Ureter (tissue), 1 donor: Measurements from ENCODE around the gene TMEM59L. TPM values are rescaled to one million over a fixed set of nuclear protein-coding genes. Genes with fewer than 3 reads are reported as not detected.

Source experiments
- DNase-seq: peaks from one replicate; pipeline ENCODE4 v3.0.0-alpha.2; 2020; ENCODE audit warnings: low spot score
- total RNA-seq: library from RNA; stranded (reverse); gene quantifications from one replicate; pipeline ENCODE4 v1.2.4, GENCODE V29; 2023
- donor health status: DM: yes; HTN: yes; CAD: no.

TMEM59L gene
- total RNA-seq, 1 donor from 2014 or later = 1.3 TPM

DNA sequence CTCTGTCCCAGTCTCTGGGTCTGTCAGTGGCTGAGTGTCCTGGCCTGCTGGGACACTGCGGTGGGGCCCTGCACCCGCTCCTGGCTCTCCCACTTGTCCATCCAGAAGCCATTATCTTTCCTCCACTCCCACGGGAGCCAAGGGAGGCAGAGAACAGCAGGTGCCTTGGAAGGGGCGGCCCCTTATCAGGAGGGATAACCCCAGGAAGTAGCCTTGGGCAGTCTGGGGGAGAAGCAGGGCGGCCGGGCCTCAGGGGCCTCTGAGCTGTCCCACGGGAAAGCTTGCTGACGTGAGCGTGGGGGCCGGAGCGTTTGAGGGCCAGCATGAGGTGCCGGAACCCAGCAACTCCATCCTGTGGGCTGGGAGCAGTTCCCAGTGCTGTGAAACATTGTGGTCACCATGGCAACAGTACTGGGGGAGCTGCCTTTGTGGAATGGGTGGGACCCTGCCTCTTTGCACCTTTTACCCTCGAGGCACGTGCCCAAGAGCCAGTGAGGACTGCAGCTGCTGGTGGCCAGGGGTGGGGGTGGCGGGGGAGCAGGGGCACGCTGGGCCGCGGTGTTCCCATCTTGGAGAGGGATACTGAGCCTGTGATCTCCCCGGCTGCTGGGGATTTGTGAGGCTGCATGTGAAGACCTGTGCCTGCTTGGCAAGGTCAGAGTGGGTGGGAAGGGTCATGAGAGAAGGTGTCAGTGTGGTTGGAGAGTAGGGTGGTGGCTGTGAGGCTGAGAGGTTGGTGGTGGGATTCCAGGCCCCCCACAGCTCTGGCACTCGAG, 45.1 kb downstream of the TMEM59L start:
- DNase-seq = no peak

DNA sequence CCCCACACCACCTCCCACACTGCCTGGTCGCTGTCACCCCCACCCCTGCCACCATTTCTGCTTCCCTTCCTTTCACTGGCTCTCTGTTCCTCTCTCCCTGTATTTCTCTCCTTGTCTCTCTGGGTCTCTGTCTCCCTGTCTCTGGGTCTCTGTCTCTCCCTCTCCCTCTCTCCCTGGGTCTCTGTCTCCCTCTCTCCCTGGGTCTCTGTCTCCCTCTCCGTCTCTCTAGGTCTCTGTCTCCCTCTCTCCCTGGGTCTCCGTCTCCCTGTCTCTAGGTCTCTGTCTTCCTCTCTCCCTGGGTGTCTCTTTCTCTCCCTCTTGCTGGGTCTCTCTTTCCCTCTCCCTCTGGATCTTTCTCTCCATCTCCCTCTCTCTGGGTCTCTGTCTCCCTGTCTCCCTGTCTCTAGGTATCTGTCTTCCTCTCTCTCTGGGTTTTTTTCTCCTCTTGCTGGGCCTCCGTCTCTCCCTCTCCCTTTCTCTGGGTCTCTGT, 45.7 kb downstream of the TMEM59L start:
- no peak for DNase-seq

DNA sequence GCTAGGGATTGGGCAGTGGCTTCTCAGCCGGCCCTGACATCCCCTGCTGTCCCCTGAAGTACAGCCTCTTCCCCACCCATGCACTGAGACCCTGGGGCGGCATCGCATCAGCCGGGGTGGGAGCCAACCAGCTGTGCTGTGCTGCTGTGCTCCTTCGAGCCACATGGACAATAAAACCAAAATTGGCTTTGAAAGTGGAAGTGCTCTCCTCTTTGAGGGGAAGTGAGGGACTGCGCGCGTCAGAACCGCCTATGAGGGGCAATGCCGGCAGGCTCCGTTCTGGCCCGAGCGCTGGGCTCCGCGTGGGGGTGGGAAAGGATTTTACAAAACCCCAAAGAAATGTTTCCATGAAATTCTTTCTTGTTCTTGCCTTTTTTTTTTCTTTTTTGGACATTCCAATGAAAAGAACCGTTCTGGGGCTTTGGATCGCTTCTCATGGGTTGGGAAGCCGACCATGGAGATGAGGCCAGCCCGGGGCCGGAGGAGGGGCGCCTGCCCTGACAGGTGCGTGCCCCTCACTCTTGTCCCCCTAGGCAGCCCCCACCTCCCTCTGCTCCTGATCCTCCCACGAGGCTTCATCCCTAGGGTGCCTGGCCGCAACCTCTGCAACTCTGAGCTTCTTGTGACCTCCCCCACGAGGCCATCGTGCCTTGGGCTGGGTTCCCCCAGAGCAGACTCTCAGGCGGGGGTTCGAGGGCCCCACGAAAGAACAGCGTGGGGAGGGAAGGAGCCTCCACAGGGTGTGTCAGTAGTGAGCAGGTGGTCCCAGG, 46.8 kb downstream of the TMEM59L start:
- DNase-seq = no peak

DNA sequence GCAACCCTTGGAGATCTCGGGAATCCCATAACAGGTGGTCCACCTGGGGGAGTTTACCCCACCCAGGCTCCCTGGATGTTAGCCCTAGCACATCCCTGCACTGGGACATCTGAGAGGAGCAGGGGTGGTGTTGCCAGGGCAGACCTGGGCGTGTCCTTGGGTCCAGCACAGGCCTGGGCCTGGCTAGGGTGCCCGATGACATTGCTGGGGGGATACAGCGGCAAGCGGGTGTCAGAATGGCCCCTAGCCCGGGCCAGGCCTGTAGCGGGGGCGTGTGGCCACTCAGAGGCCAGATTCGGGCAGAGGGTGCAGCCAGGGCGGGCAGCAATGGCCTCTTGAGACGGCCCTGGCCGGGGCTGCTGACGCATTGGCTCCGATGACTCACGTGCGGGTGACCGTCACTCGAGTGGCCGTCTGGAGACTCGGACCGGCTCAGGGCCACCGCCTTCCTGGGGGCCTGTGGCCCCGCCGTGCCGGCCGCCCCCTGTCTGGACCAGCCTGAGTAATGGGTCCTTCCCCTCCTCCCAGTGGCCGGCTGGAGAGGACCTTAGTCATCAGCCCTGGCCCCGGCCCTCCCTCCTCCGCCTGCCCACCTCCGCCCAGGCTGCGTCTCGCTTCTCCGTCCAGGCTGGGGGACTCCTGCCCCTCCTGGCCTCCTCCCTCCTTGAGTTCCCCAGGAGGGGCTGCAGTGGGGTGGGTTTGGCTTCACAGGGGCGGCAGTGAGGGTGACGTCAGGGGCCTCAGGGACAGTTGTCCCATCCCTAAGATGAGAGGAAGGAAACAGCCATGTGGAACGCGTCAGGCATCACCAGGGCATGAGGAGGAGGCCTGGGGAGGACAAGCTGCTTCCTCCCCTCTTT, 47.6 kb downstream of the TMEM59L start:
- DNase-seq = no peak

DNA sequence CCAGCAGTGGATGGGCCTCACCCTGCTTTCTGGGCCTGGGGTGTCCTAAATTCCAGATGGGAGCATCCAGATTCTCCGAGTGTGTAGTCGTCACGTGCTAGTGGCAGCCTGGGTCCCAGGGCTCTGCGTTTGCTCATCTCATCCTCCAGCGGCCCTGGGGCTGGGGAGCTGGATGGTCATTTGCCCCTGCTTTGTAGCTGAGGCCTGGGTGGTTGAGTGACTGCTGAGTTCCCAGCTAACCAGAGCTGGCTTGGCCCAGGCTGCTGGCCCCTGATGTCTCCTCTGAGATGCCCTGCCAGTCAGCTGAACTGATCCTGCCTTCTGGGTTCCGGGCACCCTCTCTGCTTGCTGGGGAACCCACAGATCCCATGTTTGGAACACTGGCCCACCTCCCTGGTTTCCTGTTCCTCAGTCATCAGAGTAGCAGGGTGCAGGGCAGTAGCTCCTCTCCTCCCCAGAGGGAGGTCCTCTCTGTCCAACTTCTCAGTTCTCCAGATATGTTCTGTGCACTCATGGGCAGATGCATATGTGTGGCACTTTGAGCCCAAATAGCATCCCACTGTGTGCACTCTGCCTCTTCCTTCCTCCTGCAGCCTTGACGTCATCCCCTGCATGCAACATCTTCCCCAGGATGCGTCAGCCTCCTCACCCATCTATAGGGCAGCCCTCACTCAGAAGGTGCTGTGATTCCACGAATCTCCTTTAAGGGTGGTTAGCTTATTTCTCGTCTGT, 48.4 kb downstream of the TMEM59L start:
- DNase-seq = no peak

DNA sequence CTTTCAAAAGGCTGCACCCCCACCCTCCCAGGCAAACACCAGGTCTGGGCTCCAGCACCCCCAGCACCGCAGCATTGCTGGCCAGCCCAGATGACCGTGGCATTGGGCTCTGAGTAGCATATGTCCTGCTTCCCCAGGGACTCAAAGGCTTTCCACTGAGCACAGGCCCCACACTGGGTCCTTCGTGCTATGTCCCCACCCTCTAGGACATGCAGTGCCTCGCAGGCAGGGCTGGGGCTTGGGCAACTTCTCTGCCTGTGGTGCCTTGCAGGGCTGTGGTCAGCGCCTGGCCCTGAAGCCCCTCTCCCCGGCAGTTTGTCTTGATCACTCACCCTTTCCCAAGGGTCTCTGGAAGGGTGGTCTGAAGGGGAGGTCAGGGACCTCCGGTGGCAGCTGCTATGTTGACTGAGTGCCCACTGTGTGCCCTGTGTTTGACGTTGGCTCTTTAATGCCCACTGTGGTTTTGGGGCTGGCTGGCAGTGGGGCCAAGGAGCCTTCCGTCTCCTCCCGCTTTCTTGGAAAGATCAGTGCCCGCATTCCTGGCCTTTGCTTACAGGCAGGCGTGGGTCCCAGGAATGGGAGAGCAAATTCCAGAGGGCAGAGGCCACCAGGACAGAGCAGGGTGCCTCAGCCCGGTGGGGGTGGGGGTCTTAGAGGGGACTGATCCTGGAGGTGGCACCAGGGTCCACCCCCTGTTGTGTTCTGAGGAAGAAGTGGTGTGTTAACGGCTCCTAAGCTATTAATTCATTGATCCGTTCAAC, 50.5 kb downstream of the TMEM59L start:
- DNase-seq = no peak

DNA sequence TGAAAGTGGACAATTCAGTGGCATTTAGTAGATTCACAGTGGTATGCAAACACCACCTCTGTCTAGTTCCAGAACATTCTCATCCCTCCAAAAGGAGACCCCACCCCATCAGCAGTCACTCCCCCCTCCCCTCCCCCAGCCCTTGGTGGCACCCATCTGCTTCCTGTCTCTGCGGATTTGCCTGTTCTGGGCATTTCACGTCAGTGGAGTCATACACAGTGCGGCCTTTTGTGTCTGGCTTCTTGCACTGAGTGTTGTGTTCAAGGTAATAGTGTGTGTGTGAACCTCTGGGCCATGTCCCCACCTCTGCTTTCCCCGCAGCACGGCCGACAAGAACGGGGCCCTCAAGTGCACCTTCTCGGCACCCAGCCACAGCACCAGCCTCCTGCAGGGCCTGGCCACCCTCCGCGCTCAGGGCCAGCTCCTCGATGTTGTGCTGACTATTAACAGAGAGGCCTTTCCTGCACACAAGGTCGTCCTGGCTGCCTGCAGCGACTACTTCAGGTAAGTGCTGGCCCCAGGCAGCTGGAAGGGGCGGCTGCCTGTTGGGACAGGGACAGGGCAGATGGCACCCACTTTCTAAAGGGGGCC, 51.4 kb downstream of the TMEM59L start:
- DNase-seq = no peak

DNA sequence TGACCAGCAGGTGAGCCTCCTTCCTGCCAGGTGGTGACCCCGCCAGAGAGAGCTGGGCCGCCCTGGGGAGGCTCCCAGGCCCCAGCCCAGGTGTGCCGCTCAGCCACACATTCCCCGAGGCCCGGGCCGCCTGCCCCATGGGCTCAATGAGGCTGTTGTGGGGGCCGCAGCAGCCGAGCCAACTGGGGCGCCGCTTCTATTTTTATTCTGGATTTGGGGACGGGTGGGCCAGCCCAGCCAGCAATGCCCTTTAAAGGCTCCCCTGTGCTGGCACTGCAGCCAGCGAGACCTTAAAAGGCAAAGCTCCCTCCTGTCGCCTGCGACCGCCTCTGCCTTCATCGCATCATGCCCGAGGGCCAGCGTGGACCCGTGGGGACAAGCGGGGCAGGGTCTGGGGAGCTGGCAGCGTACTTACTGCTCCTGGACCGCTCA, 53.1 kb downstream of the TMEM59L start:
- DNase-seq = no peak

DNA sequence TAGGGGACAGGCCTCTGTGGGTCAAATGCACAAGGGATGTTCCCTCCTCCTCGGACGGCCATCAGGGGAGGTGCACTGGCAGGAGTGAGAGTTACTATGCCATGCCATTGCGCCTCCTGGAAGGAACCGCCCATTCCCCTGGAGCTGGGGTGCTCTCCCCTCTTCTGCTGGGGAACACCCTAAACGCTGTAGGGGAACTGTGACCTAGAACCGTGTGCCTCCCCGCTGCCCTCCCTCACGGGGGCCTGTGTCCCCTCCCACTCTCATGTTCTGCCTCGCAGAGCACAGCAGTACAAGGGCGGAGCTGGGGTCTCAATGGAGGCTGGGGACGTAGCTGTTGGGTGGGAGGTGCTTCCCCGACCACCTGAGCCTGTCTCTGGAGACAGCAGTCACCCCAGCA, 53.6 kb downstream of the TMEM59L start:
- DNase-seq = no peak

DNA sequence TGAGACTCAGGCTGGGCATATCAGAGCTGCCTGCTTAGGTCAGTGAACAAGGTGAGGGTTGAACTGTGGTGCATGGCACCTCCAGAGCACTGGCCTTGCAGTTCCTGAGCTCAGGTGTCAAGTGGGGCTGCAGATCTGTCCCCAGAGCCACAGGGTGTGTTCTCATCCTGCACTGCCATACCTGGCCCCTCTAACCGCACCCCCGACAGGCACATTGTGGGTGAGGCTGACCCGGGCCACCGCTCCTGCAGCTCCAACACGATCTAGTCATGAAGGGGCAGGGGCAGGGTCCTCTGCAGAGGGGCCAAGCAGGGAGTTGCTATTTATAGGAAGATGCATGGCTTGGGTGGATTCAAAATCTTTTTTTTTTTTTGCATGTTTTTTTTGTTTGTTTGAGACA, 54.1 kb downstream of the TMEM59L start:
- DNase-seq = no peak

DNA sequence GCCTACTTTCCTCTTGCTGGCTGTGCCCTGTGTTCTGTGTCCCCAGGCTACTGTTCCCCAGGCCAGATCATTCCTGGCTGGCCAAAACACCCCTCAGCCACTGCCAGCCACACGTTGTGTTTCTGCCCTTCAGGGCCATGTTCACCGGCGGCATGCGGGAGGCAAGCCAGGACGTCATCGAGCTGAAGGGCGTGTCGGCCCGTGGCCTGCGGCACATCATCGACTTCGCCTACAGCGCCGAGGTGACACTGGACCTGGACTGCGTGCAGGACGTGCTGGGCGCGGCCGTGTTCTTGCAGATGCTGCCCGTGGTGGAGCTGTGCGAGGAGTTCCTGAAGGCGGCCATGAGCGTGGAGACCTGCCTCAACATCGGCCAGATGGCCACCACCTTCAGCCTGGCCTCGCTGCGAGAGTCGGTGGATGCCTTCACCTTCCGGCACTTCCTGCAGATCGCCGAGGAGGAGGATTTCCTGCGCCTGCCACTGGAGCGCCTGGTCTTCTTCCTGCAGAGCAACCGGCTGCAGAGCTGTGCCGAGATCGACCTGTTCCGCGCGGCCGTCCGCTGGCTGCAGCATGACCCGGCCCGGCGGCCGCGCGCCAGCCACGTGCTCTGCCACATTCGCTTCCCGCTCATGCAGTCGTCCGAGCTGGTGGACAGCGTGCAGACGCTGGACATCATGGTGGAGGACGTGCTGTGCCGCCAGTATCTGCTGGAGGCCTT, 55.0 kb downstream of the TMEM59L start:
- no peak for DNase-seq

DNA sequence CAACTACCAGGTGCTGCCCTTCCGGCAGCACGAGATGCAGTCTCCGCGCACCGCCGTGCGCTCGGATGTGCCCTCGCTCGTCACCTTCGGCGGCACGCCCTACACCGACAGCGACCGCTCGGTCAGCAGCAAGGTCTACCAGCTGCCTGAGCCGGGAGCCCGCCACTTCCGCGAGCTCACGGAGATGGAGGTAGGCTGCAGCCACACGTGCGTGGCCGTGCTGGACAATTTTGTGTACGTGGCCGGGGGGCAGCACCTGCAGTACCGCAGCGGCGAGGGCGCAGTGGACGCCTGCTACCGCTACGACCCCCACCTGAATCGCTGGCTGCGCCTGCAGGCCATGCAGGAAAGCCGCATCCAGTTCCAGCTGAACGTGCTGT, 55.6 kb downstream of the TMEM59L start:
- no peak for DNase-seq

DNA sequence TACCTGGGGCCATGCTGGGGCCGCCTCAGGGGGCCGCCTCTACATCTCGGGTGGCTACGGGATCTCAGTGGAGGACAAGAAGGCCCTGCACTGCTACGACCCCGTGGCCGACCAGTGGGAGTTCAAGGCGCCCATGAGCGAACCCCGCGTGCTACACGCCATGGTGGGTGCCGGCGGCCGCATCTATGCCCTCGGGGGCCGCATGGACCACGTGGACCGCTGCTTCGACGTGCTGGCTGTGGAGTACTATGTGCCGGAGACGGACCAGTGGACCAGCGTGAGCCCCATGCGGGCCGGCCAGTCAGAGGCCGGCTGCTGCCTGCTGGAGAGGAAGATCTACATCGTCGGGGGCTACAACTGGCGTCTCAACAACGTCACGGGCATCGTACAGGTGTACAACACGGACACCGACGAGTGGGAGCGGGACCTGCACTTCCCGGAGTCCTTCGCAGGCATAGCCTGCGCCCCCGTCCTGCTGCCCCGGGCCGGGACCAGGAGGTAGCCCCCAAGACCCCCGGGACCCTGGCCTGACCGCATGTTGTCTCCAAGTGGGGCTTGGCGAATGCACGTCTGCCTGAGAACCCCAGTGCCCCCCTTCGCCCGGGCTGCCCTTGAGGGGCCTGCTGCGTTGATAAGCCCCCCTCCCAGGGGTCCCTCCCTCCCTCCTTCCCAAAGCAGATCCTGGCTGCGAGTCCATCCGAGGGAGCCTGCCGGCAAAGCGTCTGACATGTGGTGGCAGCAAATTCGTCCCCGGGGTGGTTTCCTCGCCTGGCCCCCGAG, 56.3 kb downstream of the TMEM59L start:
- no peak for DNase-seq

DNA sequence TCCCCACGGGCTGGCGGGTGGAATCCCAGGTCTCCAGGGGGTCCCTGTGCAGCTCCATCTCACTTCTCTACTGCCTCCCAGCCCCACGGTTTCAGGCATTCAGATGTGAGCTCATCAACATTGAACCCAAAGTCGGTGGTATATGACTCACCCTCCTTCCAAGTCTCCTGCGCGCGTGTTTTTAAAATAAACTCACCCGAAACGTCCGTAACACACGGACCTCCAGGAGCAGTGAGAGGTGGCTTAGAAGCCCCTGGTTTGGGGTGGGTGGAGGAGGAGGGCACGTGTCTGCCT, 56.8 kb downstream of the TMEM59L start:
- no peak for DNase-seq

DNA sequence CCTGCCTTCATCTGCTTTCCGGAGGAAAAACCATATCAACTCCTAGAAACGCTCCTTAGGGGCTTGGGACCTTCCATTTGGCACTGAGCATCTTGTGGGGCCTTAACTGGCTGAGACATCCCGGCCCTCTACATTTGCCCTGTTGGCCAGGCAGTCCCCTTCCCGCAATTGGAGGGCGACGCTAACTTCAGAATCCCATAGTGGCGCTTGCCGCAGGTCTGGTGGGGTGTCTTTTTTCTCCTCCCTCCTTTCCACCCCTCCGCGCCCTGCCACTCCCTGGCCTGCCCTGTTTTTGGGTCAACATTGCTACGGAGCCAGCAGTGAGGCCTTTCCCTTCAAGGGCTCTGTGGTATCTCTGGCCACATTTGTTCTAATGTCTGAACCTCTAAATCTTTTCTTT, 57.2 kb downstream of the TMEM59L start:
- DNase-seq = no peak

DNA sequence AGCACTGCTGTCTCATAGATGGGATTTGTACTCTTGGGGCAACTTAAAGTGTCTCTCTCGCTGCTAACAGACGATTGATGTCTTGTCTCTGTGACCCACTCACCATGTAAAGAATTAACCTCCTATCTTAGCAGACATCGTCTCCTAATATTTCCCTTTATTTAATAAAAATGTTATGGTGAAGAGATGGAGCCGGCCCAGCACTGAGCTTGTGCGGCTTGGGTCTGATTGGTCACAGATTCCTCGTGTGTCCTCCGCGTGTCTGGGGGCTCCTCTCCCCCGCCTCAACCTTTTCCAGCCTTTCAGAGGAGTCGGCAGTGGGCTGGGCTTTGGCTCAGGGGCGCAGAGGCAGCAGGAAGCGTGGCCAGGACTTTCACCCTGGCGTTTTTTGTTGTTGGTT, 57.6 kb downstream of the TMEM59L start:
- DNase-seq = no peak
